HepG2 (cell line): ENCODE data around the gene TYROBP. TPM values are rescaled to one million over a fixed set of nuclear protein-coding genes. Genes with fewer than 3 reads are reported as not detected.
A peak's percentile ranks its signal among the peaks of the same experiment; 100 is the strongest.

ENCODE experiments used
- KDM3A ChIP-seq: IDR thresholded peaks from 2 replicates; pipeline ENCODE4 v1.6.1; 2018; ENCODE audit warnings: low read depth, missing compliant biosample characterization
- MED8 ChIP-seq: sonication (generic); formaldehyde crosslinking; IDR thresholded peaks from 2 replicates; pipeline ENCODE4 v1.8.1; 2023; ENCODE audit warnings: mild to moderate bottlenecking, missing genetic modification reagents; ENCODE audit not compliant: insufficient replicate concordance
- SIX1 ChIP-seq: sonication (generic); formaldehyde crosslinking; IDR thresholded peaks from 2 replicates; pipeline ENCODE4 v1.4.0; 2020; ENCODE audit warnings: missing genetic modification reagents, borderline replicate concordance
- ZSCAN9 ChIP-seq: IDR thresholded peaks from 2 replicates; pipeline ENCODE4 v1.6.1; 2016; ENCODE audit warnings: borderline replicate concordance
- polyA plus RNA-seq, 8 experiments: library from polyadenylated mRNA; depleted of rRNA in 3 of 8; stranded (reverse) in 7 of 8; unstranded in 1 of 8; fragments of >200 nt; fragmentation: Illumina TruSeq in 4 of 8; extraction: Trizol in 4 of 8; gene quantifications; 2 replicates each; pipeline versions ENCODE4 v1.2.1 to v1.2.3, GENCODE V29; 2011 to 2016; ENCODE audit warnings: low read depth in 4 of 8, missing spikeins in 1 of 8, mixed read lengths in 1 of 8; ENCODE audit not compliant: insufficient read depth in 1 of 8
- total RNA-seq, 5 experiments: library from RNA; depleted of rRNA; stranded (reverse); fragments of >200 nt; fragmentation: Illumina TruSeq; extraction: Trizol; gene quantifications; 2 replicates each; pipeline ENCODE4 v1.2.3, GENCODE V29; 2016; ENCODE audit warnings: low read depth in 1 of 5
- TF ChIP-seq, protein P1 (sequence below): sonication (generic); formaldehyde crosslinking; IDR thresholded peaks from 2 replicates; pipeline ENCODE4 v1.4.0; 2020; ENCODE audit warnings: mild to moderate bottlenecking, missing genetic modification reagents
- TF ChIP-seq, protein P2 (sequence below): IDR thresholded peaks from 2 replicates; pipeline ENCODE4 v1.6.1; 2016; ENCODE audit warnings: missing biosample characterization, missing genetic modification reagents, low read depth
- TF ChIP-seq, protein P3 (sequence below): sonication (generic); formaldehyde crosslinking; IDR thresholded peaks from 2 replicates; pipeline ENCODE4 v1.4.0; 2020; ENCODE audit warnings: missing genetic modification reagents; ENCODE audit errors: not compliant biosample characterization
- TF ChIP-seq, protein P4 (sequence below): sonication (generic); formaldehyde crosslinking; IDR thresholded peaks from 2 replicates; pipeline ENCODE4 v1.4.0; 2020; ENCODE audit warnings: mild to moderate bottlenecking, missing genetic modification reagents, borderline replicate concordance
- TF ChIP-seq, protein P5 (sequence below): sonication (generic); formaldehyde crosslinking; IDR thresholded peaks from 2 replicates; pipeline ENCODE4 v1.5.0; 2020; ENCODE audit warnings: missing genetic modification reagents, mild to moderate bottlenecking, borderline replicate concordance

TYROBP gene
- total and polyA plus RNA-seq, 2 of the 13 experiments (the other 11 are each of a cell fraction or from before 2014, with no cell fraction given): not detected

DNA sequence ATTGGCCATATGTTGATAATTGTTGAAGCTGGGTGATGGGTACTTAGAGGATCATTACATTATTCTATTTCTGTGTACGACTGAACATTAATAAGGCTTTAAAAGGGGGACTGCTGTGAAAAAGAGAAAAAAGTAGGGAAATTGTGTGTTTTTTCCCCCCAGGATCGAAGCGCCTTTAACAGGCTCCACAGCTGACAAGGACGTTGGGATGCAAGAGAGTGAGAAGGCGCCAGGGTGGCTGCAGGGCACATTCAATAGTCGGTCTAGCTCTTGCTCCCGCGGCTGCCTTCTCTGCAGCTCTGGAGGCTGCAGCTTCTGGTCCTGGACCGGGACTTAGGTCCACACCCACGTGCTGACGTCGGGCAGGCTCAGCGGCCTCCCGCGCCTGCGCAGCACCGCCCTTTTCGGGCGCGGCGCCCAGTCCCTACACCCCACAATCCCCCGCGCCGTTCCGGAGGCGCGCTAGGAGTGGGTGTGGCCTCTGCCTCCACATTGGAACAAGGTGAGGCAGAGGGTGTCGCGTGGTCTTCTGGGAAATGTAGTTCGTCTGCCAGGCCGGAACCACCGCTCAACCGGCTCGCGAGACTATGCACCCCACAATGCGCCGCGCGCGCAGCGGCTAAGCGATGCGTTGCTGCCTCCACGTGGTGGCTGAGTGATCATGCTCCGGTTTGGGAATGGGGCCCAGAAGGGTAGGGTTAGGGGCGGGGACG is 23.2 kb upstream of the TYROBP start (continued):
- TF ChIP-seq MED8 (no peak), KDM3A (peak; percentile 90; the same call in 1 of the 2 replicates), ZSCAN9 (no peak; the same call in 1 of the 2 replicates), SIX1 (CRISPR knock-in tag) (no peak)
- TF ChIP-seq, protein P1, sequence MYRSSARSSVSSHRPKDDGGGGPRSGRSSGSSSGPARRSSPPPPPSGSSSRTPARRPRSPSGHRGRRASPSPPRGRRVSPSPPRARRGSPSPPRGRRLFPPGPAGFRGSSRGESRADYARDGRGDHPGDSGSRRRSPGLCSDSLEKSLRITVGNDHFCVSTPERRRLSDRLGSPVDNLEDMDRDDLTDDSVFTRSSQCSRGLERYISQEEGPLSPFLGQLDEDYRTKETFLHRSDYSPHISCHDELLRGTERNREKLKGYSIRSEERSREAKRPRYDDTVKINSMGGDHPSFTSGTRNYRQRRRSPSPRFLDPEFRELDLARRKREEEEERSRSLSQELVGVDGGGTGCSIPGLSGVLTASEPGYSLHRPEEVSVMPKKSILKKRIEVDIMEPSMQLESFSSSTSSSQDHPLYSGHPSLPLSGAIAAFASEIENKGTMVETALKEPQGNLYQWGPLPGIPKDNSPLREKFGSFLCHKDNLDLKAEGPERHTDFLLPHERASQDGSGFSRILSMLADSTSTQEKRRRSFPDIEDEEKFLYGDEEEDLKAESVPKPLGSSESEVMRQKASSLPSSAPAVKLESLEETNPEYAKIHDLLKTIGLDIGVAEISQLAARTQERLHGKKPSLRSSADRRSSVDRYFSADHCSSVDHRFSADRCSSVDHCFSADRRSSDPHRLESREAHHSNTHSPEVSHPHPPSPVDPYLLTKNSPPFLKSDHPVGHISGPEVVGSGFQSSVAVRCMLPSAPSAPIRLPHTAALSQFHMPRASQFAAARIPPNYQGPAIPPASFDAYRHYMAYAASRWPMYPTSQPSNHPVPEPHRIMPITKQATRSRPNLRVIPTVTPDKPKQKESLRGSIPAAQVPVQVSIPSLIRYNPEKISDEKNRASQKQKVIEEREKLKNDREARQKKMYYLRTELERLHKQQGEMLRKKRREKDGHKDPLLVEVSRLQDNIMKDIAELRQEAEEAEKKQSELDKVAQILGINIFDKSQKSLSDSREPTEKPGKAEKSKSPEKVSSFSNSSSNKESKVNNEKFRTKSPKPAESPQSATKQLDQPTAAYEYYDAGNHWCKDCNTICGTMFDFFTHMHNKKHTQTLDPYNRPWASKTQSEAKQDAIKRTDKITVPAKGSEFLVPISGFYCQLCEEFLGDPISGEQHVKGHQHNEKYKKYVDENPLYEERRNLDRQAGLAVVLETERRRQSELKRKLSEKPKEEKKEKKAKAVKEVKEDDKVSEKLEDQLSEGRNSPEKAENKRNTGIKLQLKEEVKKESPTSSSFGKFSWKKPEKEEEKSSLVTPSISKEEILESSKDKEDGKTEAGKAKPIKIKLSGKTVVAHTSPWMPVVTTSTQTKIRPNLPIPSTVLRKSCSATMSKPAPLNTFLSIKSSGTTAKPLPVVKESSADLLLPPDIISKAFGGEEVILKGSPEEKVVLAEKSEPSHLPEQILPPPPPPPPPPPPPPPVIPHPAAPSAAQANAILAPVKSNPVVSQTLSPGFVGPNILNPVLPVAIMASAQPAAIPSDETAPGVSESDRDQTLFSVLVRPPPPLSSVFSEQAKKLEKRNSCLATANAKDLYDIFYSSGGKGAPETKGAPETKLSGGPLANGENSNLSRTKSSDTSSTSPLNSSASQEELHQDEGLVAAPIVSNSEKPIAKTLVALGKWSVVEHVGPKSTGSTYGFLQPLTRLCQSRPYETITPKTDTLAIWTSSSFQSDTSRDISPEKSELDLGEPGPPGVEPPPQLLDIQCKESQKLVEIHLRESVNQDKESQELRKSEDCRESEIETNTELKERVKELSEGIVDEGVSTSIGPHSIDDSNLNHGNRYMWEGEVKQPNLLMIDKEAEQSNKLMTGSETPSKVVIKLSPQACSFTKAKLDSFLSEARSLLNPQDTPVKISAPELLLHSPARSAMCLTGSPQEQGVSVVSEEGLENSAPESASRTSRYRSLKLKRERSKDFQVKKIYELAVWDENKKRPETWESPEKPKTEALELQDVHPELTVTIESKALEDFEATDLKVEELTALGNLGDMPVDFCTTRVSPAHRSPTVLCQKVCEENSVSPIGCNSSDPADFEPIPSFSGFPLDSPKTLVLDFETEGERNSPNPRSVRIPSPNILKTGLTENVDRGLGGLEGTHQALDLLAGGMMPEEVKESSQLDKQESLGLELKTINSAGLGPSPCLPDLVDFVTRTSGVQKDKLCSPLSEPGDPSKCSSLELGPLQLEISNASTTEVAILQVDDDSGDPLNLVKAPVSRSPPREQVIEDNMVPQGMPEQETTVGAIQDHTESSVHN (CRISPR knock-in tag): 0 out of 2 replicates have a peak, but pooled peaks have one; percentile 24
- TF ChIP-seq, protein P2, sequence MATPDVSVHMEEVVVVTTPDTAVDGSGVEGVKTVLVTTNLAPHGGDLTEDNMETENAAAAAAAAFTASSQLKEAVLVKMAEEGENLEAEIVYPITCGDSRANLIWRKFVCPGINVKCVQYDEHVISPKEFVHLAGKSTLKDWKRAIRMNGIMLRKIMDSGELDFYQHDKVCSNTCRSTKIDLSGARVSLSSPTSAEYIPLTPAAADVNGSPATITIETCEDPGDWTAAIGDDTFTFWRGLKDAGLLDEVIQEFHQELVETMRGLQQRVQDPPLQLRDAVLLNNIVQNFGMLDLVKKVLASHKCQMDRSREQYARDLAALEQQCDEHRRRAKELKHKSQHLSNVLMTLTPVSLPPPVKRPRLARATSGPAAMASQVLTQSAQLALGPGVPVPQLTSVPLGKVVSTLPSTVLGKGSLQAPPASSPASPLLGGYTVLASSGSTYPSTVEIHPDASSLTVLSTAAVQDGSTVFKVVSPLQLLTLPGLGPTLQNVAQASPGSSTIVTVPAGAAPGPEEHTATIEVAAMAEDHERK (CRISPR knock-in tag): peak; percentile 75
- TF ChIP-seq, protein P3, sequence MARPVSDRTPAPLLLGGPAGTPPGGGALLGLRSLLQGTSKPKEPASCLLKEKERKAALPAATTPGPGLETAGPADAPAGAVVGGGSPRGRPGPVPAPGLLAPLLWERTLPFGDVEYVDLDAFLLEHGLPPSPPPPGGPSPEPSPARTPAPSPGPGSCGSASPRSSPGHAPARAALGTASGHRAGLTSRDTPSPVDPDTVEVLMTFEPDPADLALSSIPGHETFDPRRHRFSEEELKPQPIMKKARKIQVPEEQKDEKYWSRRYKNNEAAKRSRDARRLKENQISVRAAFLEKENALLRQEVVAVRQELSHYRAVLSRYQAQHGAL (CRISPR knock-in tag): no peak
- TF ChIP-seq, protein P4, sequence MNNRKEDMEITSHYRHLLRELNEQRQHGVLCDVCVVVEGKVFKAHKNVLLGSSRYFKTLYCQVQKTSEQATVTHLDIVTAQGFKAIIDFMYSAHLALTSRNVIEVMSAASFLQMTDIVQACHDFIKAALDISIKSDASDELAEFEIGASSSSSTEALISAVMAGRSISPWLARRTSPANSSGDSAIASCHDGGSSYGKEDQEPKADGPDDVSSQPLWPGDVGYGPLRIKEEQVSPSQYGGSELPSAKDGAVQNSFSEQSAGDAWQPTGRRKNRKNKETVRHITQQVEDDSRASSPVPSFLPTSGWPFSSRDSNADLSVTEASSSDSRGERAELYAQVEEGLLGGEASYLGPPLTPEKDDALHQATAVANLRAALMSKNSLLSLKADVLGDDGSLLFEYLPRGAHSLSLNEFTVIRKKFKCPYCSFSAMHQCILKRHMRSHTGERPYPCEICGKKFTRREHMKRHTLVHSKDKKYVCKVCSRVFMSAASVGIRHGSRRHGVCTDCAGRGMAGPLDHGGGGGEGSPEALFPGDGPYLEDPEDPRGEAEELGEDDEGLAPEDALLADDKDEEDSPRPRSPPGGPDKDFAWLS: no peak
- TF ChIP-seq, protein P5, sequence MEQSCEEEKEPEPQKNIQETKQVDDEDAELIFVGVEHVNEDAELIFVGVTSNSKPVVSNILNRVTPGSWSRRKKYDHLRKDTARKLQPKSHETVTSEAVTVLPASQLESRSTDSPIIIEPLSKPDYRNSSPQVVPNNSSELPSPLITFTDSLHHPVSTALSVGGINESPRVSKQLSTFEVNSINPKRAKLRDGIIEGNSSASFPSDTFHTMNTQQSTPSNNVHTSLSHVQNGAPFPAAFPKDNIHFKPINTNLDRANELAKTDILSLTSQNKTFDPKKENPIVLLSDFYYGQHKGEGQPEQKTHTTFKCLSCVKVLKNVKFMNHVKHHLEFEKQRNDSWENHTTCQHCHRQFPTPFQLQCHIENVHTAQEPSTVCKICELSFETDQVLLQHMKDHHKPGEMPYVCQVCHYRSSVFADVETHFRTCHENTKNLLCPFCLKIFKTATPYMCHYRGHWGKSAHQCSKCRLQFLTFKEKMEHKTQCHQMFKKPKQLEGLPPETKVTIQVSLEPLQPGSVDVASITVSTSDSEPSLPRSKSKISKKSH: no peak
